Stimulated activated CD4-positive, alpha-beta T cell treated with anti-CD3 and anti-CD28 coated beads, Interleukin-12 subunit alpha, Interleukin-12 subunit beta, amount 100 ng/mL, for 24 hours (primary cell): ENCODE measurements around the gene EGFL7.

Experiments
- DNase-seq, 2 experiments: peaks; one replicate each; pipeline ENCODE4 v3.0.0-alpha.2; 2020; ENCODE audit warnings: low read depth in 2 of 2

EGFL7 gene

GRCh38 chr9:136672431-136673087 lies 9.8 kb downstream of the EGFL7 start:
- no peak for DNase-seq

GRCh38 chr9:136673088-136673974 lies 10.6 kb downstream of the EGFL7 start:
- DNase-seq = no peak

- no peak for DNase-seq
Observed at GRCh38 chr9:136673975-136674785, 11.5 kb downstream of the EGFL7 start.

DNA sequence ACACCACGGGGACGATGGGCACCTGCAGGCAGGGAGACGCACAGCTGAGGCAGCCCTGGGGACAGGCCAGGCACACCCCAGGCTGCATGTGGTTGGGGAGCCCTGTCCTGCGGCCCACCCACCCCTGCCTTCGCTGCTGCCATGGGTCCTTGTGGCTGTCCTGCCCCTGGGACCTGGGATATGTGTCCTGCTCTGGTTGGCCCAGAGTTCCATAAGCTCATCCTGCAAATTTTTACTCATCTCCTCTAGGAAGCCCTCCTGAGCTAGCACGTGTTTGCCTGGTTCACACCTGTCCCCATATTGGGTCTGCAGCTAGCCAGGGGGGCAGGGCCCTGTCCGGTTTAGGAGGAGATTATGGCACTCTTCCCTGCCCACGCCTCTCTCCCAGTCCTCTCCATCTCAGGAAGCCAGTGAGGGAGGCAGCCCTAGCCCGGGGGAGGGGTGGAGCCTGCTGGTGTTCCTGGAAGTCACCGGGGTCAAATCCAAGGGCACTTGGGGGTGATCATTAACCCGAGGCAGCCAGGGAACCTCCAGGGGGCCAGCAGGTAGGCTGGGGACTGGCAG lies 12.2 kb downstream of the EGFL7 start:
- DNase-seq = no peak

DNA sequence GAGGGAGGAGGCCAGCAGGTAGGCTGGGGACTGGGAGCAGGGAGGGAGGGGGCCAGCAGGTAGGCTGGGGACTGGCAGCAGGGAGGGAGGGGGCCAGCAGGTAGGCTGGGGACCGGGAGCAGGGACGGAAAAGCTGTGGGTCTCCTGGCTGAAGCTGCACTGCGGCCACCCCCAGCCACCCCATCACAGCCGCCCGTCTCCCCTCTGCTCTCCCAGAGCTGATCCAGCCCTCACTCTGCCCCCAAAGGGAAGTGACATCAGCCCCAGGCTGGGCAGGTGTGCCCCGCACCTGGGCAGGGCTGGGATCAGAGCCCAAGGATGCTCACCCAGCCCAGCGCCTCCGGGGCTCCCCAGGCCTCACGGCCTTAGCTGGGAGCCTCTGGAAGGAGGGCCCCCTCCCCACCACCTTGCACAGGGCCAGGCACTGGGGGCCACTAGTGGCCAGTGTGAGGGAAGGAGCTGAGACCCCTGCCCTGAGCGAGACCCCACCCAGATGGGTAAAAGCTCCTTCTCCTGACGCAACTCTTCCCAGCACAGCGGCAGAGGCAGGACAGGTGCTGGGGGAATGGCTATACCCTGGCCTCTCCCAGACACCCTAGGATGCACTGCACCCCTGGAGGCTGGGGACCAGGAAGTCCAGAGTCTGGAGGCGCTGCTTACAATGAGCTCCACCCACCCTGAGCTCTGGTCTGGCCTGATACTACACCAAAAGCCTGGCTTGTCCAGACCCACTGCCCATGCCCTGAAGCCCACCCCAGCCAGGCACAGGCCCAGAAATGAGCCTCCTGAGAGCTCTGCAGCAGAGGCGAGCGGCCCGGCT lies 13.0 kb downstream of the EGFL7 start:
- DNase-seq = no peak

- DNase-seq = no peak
Observed at GRCh38 chr9:136676297-136676794, 13.6 kb downstream of the EGFL7 start.

DNA sequence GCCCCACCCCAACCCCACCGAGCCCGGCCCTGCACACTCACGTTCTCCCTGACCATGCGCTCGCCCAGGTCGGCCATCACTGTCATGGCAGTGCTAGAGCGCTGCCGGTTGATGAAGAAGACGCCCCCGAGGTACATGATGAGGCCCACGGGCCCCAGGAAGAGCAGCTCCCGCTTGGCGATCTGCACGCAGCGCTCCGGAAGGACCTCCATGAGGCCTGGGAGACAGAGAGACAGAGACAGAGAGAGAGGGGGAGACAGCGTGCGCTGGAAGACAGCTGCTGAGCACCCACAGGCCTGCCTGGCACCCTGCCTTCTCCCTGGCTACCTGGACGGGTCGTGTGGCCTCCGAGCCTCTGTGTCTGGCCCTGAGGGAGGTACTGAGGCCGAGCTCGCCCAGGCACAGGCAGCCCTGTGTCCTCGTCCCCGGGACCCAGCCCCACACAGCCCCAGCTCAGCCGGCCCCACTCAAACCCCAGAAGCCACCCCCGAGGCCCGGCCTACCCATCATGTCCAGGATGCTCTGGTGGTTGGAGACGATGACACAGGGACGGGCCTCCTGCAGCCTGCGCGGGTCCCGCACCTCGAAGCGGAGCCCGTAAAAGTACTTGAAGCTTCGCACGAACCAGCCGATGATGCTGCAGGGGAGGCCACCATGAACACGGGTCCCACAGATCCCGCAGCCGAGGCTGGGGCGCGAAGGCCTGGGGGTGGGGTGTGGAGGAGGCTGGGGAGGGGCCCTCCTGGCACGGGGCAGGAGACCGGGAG lies 14.4 kb downstream of the EGFL7 start:
- no peak for DNase-seq

DNA sequence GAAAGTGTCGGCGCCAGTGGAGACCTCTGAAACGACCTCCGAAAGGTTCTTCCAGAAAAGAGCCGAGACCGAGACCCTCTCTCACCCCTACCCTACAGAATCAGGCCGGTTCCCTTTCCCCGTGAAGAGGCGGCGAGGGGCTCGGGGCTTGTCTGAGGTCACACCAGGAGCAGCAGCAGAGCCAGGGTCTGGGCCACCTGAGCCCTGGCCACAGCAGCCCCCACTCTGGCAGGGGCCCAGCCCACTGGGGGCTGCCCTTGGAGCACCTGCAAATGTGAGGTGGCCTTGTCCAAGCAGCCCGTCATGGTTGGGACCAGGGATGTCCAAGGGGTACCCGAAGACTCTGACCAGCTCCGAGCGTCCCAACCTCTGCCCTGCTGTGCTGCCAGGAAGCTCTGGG lies 15.3 kb downstream of the EGFL7 start:
- DNase-seq = no peak

- no peak for DNase-seq
Observed at GRCh38 chr9:136678624-136679023, 15.9 kb downstream of the EGFL7 start.

DNA sequence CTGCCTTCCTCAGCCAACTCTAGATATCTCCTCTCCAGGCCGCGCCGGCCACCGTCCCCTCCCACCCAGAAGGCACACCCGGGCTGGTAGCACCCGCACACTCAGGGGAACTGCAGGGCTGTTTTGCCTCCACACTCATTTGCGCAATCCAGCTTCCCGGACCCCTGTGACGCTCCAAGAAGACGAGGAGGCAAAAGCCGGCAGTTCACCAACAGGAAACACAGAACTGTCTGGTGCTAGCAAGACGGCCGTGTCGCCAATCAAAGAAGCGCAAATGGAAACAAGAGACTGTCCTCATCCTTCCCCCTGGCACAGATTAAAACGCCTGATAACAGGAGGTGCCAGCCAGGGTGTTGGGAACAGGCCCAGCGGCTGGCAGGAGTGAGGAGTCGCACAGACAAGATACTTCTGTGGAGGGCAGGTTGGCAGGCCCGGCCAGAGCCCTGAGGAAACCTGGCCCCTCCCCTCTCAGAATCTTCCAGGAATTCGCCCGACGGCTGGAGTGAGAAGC lies 16.8 kb downstream of the EGFL7 start:
- no peak for DNase-seq

DNA sequence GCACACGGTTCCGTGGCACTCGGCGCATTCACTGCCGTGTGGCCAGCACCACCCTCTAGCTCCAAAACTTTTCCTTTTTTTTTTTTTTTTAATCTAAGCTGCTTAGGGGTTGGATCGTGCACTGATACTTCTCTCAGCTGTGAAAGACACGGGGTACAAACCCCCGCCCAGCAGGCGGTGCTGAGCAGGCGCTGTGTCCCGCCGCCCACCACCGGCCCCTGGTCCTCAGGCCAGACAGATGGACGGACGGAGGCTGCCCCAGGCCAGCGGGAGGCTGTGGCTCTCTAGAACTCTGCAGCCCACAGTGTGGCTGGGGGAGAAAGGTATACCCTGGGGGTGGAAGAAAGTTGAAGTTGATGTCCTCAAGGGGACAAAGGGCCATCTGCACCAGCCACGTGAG lies 18.3 kb downstream of the EGFL7 start:
- DNase-seq = no peak

GRCh38 chr9:136681945-136682699 lies 19.4 kb downstream of the EGFL7 start:
- DNase-seq = no peak

DNA sequence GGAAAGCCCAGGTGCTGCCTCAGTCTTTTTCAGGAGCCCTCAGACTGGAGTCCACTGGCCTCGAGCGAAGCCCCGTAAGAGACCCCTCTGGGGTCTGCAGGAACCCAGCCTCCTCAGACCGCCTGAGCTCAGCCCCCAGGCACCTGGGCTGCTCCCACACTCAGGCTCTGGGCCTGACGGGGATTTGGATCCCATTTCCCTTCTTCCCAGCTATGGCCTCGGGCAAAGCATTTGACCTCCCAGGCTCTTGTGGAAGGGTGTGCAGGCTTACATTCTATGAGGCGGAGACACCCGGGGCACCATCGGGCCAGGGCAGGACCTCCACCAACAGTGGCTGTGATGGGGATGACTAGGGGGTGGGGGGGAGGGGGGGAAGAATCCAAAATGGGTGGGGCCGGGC lies 20.0 kb downstream of the EGFL7 start:
- DNase-seq = no peak

DNA sequence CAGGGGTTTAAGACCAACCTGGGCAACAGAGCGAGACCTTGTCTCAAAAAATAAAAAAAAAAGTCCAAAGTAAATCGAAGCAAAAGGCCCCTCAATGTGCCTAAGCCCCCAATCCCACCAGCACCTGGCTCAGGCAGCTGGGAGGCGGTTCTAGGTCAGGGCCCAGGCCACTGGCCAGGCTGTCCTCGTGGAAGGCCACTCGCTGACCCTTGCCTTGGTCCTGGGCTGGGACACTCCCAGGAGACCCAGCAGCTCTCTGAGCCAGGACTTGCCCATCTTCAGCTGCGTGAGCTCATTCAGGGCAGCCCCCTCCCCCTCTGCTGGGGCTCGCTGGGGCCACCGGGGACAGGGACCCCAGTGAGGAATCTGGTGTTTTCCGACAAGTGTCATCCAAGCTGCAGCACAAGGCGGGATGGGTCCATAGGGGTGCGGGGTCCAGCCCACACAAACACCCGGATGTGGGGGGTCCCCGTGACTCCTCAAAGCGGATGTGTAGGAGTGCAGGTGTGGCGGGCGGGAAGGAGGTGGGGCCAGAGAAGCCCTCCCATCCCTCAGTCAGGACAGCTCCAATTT lies 20.5 kb downstream of the EGFL7 start:
- DNase-seq = no peak

DNA sequence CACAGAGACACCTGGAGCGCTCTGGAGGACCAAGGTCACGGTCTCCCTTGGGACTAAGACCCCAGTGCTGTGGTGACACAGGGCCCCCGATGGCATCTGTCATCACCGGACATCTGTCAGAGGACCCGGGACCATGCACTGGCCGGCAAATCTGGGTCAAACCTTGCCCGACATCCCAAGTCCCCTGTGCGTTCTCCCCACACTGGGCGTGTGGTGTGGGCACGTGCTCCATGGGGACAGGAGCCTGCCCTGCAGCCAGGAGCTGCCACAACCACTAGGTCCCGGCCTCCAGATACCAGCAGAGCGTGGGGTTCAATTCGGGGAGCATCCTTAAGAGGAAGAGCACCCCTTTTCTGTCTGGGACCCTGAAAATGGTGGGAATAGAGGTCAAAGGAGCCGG lies 21.0 kb downstream of the EGFL7 start:
- DNase-seq = no peak

DNA sequence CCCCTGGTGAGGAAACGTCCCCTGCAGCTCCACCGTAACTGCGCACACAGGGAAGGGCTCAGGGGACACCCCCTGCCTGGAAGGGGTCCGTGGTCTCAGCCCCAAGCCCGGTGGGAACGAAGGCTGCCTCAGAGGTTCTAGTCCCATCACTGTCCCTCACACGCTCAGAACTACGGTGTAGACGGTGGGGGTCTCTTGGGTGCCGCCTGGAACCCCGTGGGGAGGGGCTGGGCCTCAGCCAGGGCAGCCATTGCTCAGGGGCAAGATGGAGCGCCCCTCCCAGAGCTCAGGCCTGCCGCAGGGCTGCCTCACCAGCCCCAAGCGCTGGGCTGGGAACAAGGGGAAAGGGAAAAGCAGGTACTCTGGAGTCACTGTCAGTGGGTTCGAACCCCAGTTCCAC lies 21.6 kb downstream of the EGFL7 start:
- DNase-seq = no peak

DNA sequence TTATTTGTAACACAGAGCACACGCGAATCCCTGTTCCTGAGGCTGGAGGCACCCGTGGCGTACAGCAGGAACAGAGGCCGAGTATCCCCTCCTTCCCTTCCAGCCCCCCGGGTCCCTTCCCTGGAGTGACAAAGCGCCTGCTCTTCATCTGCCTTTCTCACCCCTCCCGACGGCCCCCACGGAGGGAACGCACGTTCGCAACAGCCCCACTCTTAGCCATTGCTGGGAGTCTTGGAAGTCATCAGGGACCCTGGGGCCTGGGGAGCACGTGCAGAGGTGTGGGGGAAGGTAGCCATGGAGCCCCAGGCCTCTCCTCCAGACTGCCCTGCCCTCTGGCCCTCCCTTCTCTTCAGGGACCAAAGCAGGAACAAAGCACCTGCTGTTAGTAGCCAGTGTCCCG lies 22.1 kb downstream of the EGFL7 start:
- DNase-seq = no peak

GRCh38 chr9:136685216-136685615 lies 22.5 kb downstream of the EGFL7 start:
- DNase-seq = no peak
